BE2C (cell line): ENCODE results near the gene SNX18.

Source experiments
- DNase-seq: peaks from one replicate; pipeline ENCODE4 v3.0.0-alpha.2; 2020
- H3K27me3 ChIP-seq: fragments of 250-450 bp; sonication (Bioruptor Pico); 2 replicates; pipeline ENCODE4 v1.5.1; 2020; ENCODE audit warnings: mild to moderate bottlenecking
- H3K36me3 ChIP-seq: fragments of 250-450 bp; sonication (Bioruptor Pico); 2 replicates; pipeline ENCODE4 v1.5.1; 2020; ENCODE audit warnings: mild to moderate bottlenecking
- H3K4me1 ChIP-seq: fragments of 250-450 bp; sonication (Bioruptor Pico); 2 replicates; pipeline ENCODE4 v1.5.1; 2020
- H3K4me3 ChIP-seq: 2 replicates; pipeline ENCODE4 v1.5.1; 2011; ENCODE audit warnings: low read depth, low read length
- H3K9me3 ChIP-seq: fragments of 250-450 bp; sonication (Bioruptor Pico); 2 replicates; pipeline ENCODE4 v1.5.1; 2020
- CTCF ChIP-seq: IDR thresholded peaks from 2 replicates; pipeline ENCODE4 v1.5.1; 2012; ENCODE audit warnings: mild to moderate bottlenecking, low read depth, low read length

Gene SNX18

GRCh38 chr5:54551926-54552325 is 34.4 kb downstream of the SNX18 start:
- Histone ChIP-seq H3K27me3 (no peaks in the 10 kb centered on the region), H3K9me3 (no peaks in the 10 kb centered on the region), H3K4me1 (peaks cover 11% of the 10 kb centered on the region), H3K4me3 (no peak overlapping the region), H3K36me3 (no peaks in the 10 kb centered on the region)
- DNase-seq, result no peak
- no peak for TF ChIP-seq CTCF

- no peak for DNase-seq
- H3K9me3 ChIP-seq, result no peaks in the 10 kb centered on the region
- no peak for TF ChIP-seq CTCF
- H3K27me3 ChIP-seq, result no peaks in the 10 kb centered on the region
- H3K4me1 ChIP-seq, result peaks cover 11% of the 10 kb centered on the region
- no peaks in the 10 kb centered on the region for H3K36me3 ChIP-seq
- H3K4me3 ChIP-seq, result no peak overlapping the region
These were observed 34.9 kb downstream of the SNX18 start for GRCh38 chr5:54552446-54552845.

GRCh38 chr5:54553659-54554207 is 36.2 kb downstream of the SNX18 start:
- no peaks in the 10 kb centered on the region; the same call in none of the 2 replicates for H3K4me1 ChIP-seq
- no peak overlapping the region for H3K4me3 ChIP-seq
- H3K9me3 ChIP-seq, result no peaks in the 10 kb centered on the region
- no peaks in the 10 kb centered on the region for H3K36me3 ChIP-seq
- peak; percentile 22 for DNase-seq
- H3K27me3 ChIP-seq, result no peaks in the 10 kb centered on the region
- TF ChIP-seq CTCF, result no peak

- no peak for DNase-seq
- no peaks in the 10 kb centered on the region for H3K27me3 ChIP-seq
- no peaks in the 10 kb centered on the region; the same call in 1 of the 2 replicates for H3K4me1 ChIP-seq
- H3K4me3 ChIP-seq, result no peak overlapping the region
- no peak for TF ChIP-seq CTCF
- no peaks in the 10 kb centered on the region for H3K36me3 ChIP-seq
- no peaks in the 10 kb centered on the region for H3K9me3 ChIP-seq
These were observed 38.6 kb downstream of the SNX18 start for GRCh38 chr5:54556141-54556540.

GRCh38 chr5:54558362-54558761 is 40.8 kb downstream of the SNX18 start:
- H3K4me1 ChIP-seq, result no peaks in the 10 kb centered on the region; the same call in 1 of the 2 replicates
- H3K36me3 ChIP-seq, result no peaks in the 10 kb centered on the region
- H3K9me3 ChIP-seq, result no peaks in the 10 kb centered on the region
- no peak for TF ChIP-seq CTCF
- no peak for DNase-seq
- no peak overlapping the region for H3K4me3 ChIP-seq
- H3K27me3 ChIP-seq, result no peaks in the 10 kb centered on the region

DNA sequence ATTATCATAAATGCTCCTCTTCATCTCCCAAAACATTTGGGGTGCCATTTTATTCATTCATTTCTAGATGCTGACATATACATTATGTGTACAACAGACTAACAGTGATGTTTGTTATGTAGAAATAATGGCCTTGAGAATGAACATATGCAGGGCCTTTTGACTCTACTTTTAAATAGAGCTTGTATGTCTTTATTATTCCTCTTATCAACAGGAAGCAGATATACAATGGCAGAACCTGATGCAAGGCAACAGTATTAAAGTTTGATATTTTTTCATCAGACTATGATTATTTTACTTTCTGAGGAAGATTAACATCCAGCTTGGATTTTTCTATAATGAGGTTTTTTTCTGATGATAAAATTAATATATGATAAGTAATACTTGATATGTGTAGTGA is 44.1 kb downstream of the SNX18 start:
- no peak for DNase-seq
- Histone ChIP-seq H3K27me3 (no peaks in the 10 kb centered on the region), H3K9me3 (no peaks in the 10 kb centered on the region), H3K4me1 (no peaks in the 10 kb centered on the region), H3K4me3 (no peak overlapping the region), H3K36me3 (no peaks in the 10 kb centered on the region)
- TF ChIP-seq CTCF, result no peak
